GM12874 (cell line): ENCODE measurements around the gene AACS.

Source experiments
- CTCF ChIP-seq: IDR thresholded peaks from 2 replicates; pipeline ENCODE4 v1.5.1; 2011; ENCODE audit warnings: low read depth, mild to moderate bottlenecking, control low read depth, low read length, moderate library complexity; ENCODE audit not compliant: insufficient read depth

Gene AACS

DNA sequence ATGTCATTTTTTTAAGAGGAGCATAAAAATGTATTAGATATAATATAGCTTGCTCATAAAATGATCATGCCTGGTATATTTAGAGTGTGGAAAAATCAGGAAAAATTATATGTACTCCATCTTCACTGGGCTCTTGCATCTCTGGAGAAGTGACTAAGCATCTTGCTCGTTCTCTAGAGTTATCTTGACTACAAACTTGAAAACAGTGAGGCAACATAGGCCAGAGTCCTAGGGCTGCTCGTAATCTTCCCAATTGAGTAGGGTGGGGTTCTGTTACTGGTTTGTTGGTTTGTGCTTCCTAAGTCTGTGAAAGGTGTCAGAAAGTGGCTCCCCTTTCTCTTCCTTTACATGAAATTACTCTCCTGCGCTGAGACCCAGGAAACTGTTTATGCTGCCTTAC is 46.2 kb downstream of the AACS start:
- TF ChIP-seq CTCF: no peak

- TF ChIP-seq CTCF: no peak
Measured at GRCh38 chr12:125113263-125113662, 48.0 kb downstream of the AACS start.

GRCh38 chr12:125113789-125114188 is 48.6 kb downstream of the AACS start:
- TF ChIP-seq CTCF: no peak

GRCh38 chr12:125114365-125115141 is 49.3 kb downstream of the AACS start:
- TF ChIP-seq CTCF: no peak

DNA sequence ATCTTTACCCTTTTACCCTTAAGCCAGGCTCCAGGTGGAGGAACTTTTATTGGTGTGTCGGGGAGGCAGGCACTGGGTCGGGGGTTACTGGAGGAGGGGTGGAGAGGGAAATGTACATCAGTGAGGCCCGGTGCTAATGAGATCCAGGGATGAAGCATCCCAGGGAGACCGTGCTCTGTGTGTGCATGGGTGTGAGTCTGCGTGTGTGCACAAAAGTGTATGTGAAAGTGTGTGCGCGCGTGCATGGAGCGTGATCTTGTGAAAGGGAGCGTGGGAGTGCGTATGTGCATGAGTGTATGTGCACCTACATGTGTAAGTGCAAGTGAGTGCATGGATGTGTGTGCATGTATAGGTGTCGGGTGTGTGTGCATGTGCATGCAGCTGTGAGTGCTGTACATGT is 55.3 kb downstream of the AACS start:
- TF ChIP-seq CTCF: no peak

DNA sequence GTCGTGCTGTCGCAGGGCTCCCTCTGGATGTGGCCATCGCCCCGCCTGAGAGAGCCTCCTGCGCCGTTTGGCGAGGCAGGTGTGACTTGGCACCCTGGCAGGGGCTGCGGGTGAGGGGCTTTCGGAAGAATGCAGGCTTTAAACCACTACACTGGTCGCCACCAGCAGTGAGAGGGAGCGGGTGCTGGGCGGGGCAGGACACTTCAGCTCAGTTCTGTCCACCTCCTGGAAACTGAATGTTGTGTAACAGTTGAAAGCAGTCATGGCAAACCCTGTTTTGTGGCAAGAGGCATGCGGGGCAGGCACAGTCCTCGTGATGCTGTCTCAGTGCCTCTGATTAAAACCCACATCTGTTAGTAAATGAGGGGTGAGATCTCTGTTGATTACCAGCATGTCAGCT is 55.9 kb downstream of the AACS start:
- TF ChIP-seq CTCF: no peak

GRCh38 chr12:125122668-125123067 is 57.4 kb downstream of the AACS start:
- TF ChIP-seq CTCF: no peak
